Activated T-cell treated with anti-CD3 and anti-CD28 coated beads, Interleukin-2, amount 50 U/mL, for 72 hours (primary cell): Measurements from ENCODE around the gene KY. TPM values are rescaled to one million over a fixed set of nuclear protein-coding genes. Genes with fewer than 3 reads are reported as not detected.

Experiments
- ATAC-seq, 2 donors: fragments of 150-1000 bp; cut with Tn5 transposase; replicated peaks in 1 of 2; 2 replicates each; pipeline ENCODE4 v1.10.0; 2021; ENCODE audit warnings: moderate library complexity in 2 of 2, mild to moderate bottlenecking in 1 of 2
- DNase-seq, 2 donors: peaks; one replicate each; pipeline ENCODE4 v3.0.0; 2021 to 2022; ENCODE audit warnings: mixed read lengths in 1 of 2
- H3K27ac Mint-ChIP-seq: one replicate; pipeline ENCODE4 v1.8.0; 2022; ENCODE audit warnings: mild to moderate bottlenecking, moderate library complexity, mixed read lengths
- H3K27me3 Mint-ChIP-seq: one replicate; pipeline ENCODE4 v1.8.0; 2022; ENCODE audit warnings: low read depth, mixed read lengths
- H3K36me3 Mint-ChIP-seq, 2 donors: one replicate each; pipeline ENCODE4 v1.8.0; 2022; ENCODE audit warnings: mixed read lengths in 2 of 2, mild to moderate bottlenecking in 1 of 2; ENCODE audit not compliant: insufficient read depth in 2 of 2
- H3K4me1 Mint-ChIP-seq: one replicate; pipeline ENCODE4 v1.8.0; 2022; ENCODE audit warnings: low read depth, mixed read lengths
- H3K4me3 Mint-ChIP-seq, 2 donors: one replicate each; pipeline ENCODE4 v1.8.0; 2022; ENCODE audit warnings: mild to moderate bottlenecking in 2 of 2, mixed read lengths in 2 of 2, moderate library complexity in 2 of 2
- H3K9me3 Mint-ChIP-seq, 2 donors: one replicate each; pipeline ENCODE4 v1.8.0; 2022; ENCODE audit warnings: mixed read lengths in 2 of 2
- total RNA-seq, 2 donors: library from RNA; stranded (reverse); gene quantifications; one replicate each; pipeline ENCODE4 v1.2.3, GENCODE V29; 2022

KY gene
- total RNA-seq, 2 donors from 2014 or later: not detected

DNA sequence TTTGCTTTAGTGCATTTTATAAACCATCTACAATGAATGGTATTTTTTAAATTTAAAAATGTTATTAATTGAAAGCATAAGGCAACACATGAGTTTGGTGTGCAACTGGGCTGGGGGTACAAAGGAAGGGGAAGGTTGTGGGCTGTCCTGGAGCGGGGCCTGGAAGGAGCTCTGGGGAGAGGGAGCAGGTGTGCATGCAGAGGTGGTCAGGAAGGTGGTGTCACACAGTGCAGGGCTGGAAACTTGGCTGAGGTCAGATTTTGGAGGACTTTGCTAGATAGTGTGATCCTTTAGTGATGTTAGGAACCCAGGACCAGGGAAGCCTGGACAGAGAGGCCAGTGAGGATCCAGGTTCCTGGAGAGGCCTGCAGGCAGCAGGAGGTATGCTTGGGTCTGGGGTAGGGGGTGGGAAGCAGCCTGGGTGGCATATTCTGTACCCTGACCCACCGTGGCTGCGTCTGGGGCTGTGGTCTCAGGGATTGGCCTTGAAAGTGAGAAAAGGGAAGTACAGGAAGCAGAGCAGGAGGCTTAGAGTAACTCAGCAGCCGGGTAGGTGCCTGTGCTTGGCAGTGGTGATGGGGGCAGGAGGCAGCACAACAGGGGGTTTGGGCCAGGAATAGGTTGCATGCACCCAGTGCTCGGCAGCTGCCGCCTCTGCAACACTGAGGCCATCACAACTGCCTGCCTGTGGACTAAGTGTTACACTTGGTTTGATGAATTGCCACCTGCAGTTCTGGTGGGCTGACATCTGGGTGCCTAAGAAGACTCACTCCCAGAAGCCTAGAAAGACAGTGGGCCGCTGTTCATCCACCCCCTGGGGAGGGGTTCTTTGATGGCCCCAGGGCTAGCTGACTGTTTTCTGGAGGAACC, 33.0 kb downstream of the KY start:
- Mint-ChIP-seq H3K4me1 (no peaks in the 10 kb centered on the region), H3K36me3 (no peaks in the 10 kb centered on the region), H3K9me3 (no peaks in the 10 kb centered on the region), H3K27ac (no peak overlapping the region), H3K4me3 (no peak overlapping the region), H3K27me3 (no peaks in the 10 kb centered on the region)
- ATAC-seq (no peak), DNase-seq (no peak)

DNA sequence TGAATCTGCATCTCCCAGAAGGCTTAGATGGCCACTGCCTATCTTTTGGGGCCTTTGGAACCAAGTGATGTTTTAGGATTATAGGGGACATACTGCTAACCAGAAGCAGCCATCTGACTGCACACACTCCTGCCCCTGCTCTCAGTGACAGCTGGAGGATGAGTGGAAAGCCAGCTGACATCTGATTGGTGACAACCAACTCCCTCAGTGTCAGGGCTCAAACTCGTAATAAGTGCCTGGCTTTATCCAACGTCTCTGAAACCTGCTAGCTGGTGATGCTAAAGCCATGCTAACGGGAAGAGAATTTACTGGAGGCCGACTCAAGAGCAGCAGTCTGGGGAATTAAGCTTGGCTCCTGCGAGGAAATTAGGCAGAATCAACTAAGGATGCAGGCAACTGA, 35.1 kb downstream of the KY start:
- H3K36me3 Mint-ChIP-seq: no peaks in the 10 kb centered on the region
- DNase-seq (no peak), ATAC-seq (no peak)
- H3K27me3 Mint-ChIP-seq: no peaks in the 10 kb centered on the region
- H3K4me3 Mint-ChIP-seq: no peak overlapping the region
- no peaks in the 10 kb centered on the region for H3K9me3 Mint-ChIP-seq
- H3K4me1 Mint-ChIP-seq: no peaks in the 10 kb centered on the region
- H3K27ac Mint-ChIP-seq: no peak overlapping the region

DNA sequence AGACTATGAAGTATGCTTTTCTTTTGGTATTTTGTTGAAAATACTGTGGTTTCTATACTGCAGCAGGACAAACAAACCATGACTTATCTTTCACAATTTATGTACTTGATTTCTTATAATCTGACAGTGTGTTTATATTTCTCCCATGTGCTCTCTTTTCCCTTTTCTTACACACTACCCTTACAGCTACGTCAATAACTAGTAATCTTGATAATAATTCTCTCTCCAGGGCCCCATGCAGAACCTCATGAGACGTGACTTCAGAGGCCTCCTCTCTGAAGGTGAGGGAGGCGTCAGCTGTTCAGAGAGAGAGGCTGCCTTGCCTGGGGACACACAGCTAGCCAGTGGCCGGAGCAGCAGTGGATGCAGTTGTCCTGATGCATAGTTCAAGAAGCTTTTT, 35.9 kb downstream of the KY start:
- ATAC-seq: no peak
- DNase-seq: no peak
- no peaks in the 10 kb centered on the region for H3K9me3 Mint-ChIP-seq
- H3K27me3 Mint-ChIP-seq: no peaks in the 10 kb centered on the region
- H3K27ac Mint-ChIP-seq: no peak overlapping the region
- no peaks in the 10 kb centered on the region for H3K36me3 Mint-ChIP-seq
- no peaks in the 10 kb centered on the region for H3K4me1 Mint-ChIP-seq
- no peak overlapping the region for H3K4me3 Mint-ChIP-seq

DNA sequence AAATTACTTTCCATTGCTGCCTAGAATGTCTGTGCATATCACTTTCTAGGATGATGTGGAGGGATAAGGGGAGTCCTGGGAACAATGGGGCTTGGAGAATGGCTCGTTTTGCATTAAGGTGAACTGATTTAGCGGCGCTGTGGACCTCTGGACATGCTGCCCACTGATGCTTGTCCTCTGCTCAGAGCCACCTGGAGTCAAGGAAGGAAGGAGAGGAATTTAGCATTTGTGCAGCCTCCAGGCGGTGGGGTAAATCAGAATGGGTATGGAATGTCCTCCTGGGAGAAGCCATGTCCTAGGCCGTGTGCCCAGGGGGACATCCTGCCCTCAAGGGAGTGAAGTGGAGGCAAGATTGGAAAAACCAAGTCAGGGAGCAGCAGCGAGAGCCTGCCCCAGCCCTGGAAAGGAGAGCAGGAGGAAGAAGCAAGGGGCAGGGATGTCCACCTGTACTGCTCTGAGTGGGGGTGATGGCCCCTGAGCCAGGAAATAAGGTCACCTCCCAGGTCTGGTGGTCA, 37.8 kb downstream of the KY start:
- ATAC-seq: no peak
- Mint-ChIP-seq H3K4me1 (no peaks in the 10 kb centered on the region), H3K36me3 (no peaks in the 10 kb centered on the region), H3K27ac (no peak overlapping the region), H3K27me3 (no peaks in the 10 kb centered on the region), H3K4me3 (no peak overlapping the region), H3K9me3 (no peaks in the 10 kb centered on the region)
- DNase-seq: no peak

DNA sequence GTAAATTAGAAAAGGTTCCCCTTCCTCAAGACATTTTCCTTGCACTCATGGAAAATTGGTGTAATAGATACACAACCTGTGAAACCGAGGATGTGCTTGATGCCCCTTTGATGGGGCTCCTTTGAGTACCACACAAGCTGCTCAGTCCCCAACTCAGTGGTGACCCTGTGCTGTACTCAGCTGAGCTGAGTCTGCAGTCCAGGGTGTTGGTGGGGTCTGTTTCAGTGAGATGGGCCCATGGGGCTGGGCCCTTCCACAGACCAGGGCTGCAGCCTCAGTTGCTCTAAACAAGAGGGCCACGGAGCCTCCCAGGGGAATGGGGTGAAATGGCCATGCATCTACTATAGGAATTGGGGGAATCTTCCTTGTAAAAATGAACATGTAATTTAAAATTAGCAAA, 39.3 kb downstream of the KY start:
- Mint-ChIP-seq H3K27ac (no peak overlapping the region), H3K4me1 (no peaks in the 10 kb centered on the region), H3K9me3 (no peaks in the 10 kb centered on the region), H3K36me3 (no peaks in the 10 kb centered on the region), H3K4me3 (no peak overlapping the region), H3K27me3 (no peaks in the 10 kb centered on the region)
- DNase-seq (no peak), ATAC-seq (no peak)

DNA sequence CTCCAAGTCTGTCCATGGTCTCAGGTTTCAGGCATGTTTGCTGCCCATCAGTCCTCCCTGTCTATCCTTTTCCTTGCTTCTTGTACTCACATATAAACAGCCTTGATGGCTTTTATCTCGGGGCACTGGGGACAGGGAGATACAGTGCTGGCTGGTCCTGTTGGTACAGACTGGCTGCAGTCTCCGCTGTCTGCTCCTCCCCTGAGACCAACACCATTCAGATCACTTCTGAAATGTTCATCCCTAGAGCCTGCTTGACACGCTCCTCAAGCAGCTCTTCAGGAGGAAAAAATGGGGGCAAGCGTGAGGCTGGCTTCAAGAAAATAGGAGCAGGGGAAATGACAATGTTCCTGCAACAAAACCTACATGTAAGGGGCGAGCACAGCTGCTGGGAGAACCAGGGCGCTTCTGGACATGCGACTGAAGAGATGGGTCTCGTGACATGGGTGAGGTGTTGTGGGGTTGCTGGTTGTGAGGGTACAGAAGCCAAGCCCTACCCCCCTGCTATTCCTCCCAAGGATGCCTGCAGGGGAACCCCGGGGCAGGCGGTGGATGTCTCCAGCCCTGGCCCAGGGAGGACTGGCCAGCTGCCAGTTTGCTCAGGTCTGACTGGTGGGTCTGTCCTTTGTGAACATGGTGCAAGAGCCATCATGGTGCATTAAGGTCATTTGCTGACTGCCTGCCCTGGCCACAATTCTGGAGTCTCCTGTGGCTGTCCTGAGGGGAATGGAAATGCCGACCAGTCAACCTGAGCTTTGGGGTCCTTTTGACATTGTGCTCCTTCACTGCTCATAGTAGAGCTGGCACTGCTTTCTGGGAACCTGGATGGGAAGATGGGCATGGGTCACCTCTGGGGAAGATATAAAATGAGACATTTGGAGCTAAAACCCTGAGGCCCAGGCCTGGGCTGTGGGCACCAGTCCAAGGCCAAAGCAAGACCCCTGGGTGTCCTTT, 40.1 kb downstream of the KY start:
- no peaks in the 10 kb centered on the region for H3K9me3 Mint-ChIP-seq
- H3K4me1 Mint-ChIP-seq: no peaks in the 10 kb centered on the region
- H3K36me3 Mint-ChIP-seq: no peaks in the 10 kb centered on the region
- ATAC-seq: no peak
- H3K4me3 Mint-ChIP-seq: no peak overlapping the region
- H3K27ac Mint-ChIP-seq: no peak overlapping the region
- DNase-seq: no peak
- H3K27me3 Mint-ChIP-seq: peaks cover 4% of the 10 kb centered on the region

DNA sequence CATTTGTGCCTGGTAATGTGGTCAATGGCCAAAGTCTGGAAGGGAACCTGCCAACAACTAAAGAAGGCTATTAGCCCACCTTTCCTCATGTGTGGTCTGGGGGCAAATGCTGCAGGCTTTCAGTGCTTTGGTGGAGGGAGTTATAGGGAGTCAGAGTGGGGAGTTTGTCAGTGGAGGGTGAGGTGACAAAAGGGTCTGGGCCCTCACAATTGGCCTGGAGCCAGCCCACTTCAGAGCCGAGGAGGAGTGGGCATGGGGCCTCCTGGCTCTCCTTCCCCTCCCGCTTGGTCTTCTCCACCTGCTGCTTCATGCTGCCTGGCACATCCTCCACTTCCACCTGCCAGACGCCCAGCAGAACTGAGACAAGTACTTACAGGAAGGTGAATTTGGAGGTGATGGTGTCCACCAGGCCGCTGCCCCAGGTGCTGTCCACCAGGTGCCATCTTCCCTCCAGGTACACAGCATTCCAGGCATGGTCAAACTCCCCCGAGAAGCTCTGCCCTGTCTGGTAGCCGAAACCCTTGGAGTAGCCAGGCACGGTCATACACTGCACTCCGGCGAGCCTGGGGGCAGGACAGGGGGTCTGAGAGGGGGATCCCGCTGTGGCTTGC, 40.9 kb downstream of the KY start:
- Mint-ChIP-seq H3K27me3 (peaks cover 8% of the 10 kb centered on the region), H3K4me1 (no peaks in the 10 kb centered on the region), H3K27ac (no peak overlapping the region), H3K9me3 (no peaks in the 10 kb centered on the region), H3K36me3 (no peaks in the 10 kb centered on the region), H3K4me3 (no peak overlapping the region)
- DNase-seq: no peak
- ATAC-seq: no peak

DNA sequence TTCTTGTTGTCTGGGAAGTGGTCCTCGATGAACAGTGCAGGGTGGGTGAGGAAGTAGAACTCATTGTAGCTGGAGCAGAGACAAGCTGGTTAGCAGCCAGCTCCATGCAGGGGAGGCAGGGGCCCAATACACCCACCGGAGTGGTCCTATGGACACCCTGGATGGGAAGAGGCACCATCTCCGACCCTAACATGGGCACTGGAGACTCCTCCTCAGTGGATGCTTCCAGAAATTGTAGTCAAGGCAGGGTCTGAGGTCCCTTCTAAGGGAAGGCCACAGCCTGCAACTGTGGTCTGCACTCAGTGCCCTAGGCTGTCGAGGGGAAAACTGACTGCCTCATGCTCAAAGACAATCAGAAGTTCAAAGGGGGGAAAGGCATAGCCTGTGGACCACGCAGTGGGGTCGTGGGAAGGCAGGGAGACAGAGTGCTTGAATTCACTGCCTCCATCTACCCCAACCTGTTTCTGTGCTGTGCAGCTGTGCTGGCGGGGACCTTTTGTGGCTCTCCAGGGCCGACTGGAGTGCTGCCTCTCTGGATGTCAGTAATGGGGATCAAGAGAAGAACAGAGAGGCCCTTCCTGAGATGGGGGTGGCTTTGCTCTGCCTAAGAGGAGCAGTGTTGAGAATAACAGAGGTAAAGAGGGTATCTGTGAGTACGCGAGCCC, 41.9 kb downstream of the KY start:
- no peak overlapping the region for H3K4me3 Mint-ChIP-seq
- H3K36me3 Mint-ChIP-seq: no peaks in the 10 kb centered on the region
- peaks cover 8% of the 10 kb centered on the region for H3K27me3 Mint-ChIP-seq
- H3K4me1 Mint-ChIP-seq: no peaks in the 10 kb centered on the region
- no peak overlapping the region for H3K27ac Mint-ChIP-seq
- no peak for DNase-seq
- no peaks in the 10 kb centered on the region for H3K9me3 Mint-ChIP-seq
- ATAC-seq: no peak

DNA sequence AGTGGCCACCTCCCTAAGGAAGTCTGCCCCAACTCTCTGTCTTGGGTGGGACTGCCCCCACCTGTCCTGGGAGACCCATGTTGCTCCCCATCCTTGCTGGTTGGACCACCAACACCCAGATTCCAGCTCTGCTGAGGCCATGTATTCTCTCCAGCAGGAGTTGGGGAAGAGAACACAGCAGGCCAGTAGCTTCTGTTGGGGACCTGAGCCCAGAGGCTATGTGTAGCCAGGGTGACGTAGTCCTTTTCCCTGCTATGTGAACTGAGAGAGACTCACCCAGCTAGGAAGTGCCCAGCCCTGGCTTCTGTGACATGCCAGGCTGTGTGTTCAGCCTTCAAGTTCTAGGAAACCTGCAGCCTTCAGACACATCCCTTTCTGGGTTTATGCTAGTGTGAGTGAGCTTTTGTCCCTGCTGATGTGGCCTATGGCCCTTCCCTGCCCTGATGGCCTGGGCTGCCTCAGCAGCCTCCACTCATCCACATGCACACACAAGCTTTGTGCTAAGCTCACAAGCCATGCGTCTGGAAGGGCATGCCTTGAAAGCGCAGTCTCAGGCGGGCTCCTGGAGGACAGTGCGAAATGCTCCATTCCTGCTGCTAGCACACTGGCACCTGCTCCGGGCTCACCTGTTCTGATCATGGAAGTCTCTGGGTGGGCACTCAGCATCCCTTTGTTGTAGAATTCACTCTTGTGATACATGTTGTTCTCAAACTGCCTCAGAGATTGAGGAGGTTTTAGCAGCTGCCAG, 42.6 kb downstream of the KY start:
- Mint-ChIP-seq H3K36me3 (no peaks in the 10 kb centered on the region), H3K9me3 (no peaks in the 10 kb centered on the region), H3K4me1 (no peaks in the 10 kb centered on the region), H3K27ac (no peak overlapping the region), H3K4me3 (no peak overlapping the region), H3K27me3 (peaks cover 8% of the 10 kb centered on the region)
- no peak for DNase-seq
- ATAC-seq: no peak

DNA sequence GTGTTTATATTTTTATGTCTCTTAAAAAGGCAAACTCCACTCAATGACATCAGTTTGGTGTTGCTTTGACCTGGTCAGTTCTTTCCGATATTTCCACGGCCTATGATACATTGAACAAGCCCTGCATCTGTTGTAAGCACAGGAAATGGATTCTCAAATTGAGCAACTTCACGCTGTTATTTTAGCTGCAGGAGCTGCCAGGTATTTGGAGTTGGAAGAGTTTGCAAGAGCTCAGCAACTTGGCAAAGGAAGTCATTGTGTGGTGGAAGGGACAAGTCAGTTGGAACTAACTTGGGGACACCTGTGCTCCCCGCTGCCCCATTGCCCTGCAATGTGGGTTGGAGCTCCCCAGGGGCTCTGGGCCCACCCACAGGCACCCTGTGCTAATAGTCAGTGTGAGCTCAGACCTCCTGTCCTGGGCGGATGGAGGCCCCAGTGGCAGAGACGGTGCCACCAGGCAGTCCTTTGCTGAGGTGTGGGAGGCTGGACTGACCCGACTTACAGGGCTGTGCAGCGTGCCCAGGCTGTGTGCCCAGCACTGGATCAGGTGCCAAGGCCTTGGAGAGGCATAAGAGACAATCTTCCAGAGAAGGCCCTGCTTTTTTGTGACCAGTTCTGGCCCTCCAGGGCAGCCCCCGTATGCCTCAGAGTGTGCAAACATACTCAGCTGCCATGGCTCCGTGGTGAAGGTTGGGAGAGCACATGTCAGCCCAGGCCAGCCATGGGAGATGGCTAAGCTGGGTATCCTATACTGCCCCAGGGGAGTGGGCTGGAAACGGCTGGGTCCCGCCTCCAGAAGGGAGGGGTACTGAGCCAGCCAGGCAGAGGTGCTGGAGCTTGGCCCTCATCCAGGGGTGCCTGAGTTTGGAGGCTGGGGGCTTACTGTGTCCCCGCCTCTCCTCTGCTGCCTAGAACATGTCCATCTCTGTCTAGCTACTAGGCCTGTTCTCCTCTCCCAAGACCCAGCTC, 43.5 kb downstream of the KY start:
- Mint-ChIP-seq H3K4me3 (no peak overlapping the region), H3K27me3 (peaks cover 8% of the 10 kb centered on the region), H3K4me1 (no peaks in the 10 kb centered on the region), H3K9me3 (no peaks in the 10 kb centered on the region), H3K27ac (no peak overlapping the region), H3K36me3 (no peaks in the 10 kb centered on the region)
- ATAC-seq (no peak), DNase-seq (no peak)
